ENCODE results near the gene HNRNPM. TPM values are rescaled to one million over a fixed set of nuclear protein-coding genes. Genes with fewer than 3 reads are reported as not detected.

HNRNPM gene
- total RNA-seq, 4 donors from 2014 or later = 103 to 126 (median 116) TPM

DNA sequence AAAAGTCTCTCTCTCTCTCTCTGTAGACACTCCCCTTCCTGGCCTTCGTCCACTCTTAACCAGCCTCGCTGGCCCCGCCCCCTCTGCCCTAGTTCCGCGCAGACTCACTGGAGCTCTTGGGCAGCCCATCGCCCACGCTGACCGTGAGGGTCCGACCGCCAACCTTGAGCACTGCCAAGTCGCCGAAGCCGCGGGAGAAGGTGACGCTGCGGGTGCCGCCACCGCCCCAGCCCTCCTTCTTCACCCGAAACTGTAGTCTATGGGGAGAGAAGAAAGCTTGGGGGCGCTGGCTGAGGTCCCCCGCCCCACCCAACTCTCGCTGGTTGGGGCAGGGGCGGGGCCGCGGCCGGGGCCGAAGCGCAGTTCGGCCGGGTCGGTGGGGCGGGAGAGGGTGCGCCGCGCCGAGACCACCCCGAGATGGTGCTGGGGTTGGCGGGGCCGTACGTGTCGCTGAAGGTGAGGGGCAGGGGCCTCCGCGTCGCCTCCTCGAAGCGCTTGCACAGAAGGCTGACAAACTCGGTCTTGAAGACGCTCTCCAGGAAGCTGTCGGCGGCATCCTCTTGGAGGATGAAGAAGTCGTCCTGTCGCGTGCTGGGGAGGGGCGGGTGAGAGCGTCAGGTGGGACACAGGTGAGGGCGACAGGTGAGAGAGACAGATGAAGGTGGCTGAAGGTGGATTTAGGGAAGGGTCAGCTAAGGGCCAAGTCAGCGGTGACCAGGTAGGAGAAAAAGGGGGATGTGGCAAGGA, 81.7 kb downstream of the HNRNPM start:
- Histone ChIP-seq H3K27me3 (no peaks in the 10 kb centered on the region), H3K4me3 (peak overlapping the region; percentile 63 to 90 (median 81)), H3K9me3 (no peaks in the 10 kb centered on the region), H3K4me1 (peaks cover 4 to 20% (median 15%) of the 10 kb centered on the region in 4 donors), H3K36me3 (peaks cover 0 to 19% (median 0%) of the 10 kb centered on the region in 4 donors), H3K27ac (replicated peaks in 1 of 4) (peak overlapping the region; percentile 86 to 93 (median 90))
- peak; percentile 72 to 87 for TF ChIP-seq POLR2AphosphoS5 (IDR thresholded peaks at IDR 0.05)
- no peak for TF ChIP-seq EP300 (IDR thresholded peaks at IDR 0.05)
- peak; percentile 10 for TF ChIP-seq POLR2A (IDR thresholded peaks at IDR 0.05; ENCODE audit: low read depth)
- intact Hi-C loops (cut with DNase I) = no loop called here
- WGBS = 12% methylated on average over 26 of the region's 57 CpGs
- DNase-seq (ENCODE audit: extremely low spot score) = peak; percentile 94

GRCh38 chr19:8528500-8528899, 83.7 kb downstream of the HNRNPM start:
- no peak for TF ChIP-seq CTCF (IDR thresholded peaks at IDR 0.05)
- no peak for TF ChIP-seq POLR2A (IDR thresholded peaks at IDR 0.05; ENCODE audit: low read depth)
- no peak for TF ChIP-seq POLR2AphosphoS5 (IDR thresholded peaks at IDR 0.05)
- TF ChIP-seq EP300 (IDR thresholded peaks at IDR 0.05) = no peak
- no peaks in the 10 kb centered on the region for H3K27me3 ChIP-seq
- WGBS = 81% methylated on average over 4 of the region's 4 CpGs
- no peak for DNase-seq (ENCODE audit: extremely low spot score)
- H3K36me3 ChIP-seq = peaks cover 0 to 19% (median 0%) of the 10 kb centered on the region in 4 donors
- H3K9me3 ChIP-seq = no peaks in the 10 kb centered on the region
- H3K4me3 ChIP-seq = no peak overlapping the region
- intact Hi-C loops (cut with DNase I) = no loop called here
- no peak overlapping the region for H3K27ac ChIP-seq (replicated peaks in 1 of 4)
- peaks cover 4 to 20% (median 15%) of the 10 kb centered on the region in 4 donors for H3K4me1 ChIP-seq

GRCh38 chr19:8529369-8530006, 84.7 kb downstream of the HNRNPM start:
- H3K4me3 ChIP-seq = no peak overlapping the region
- intact Hi-C loops (cut with DNase I) = no loop called here
- no peak for TF ChIP-seq POLR2AphosphoS5 (IDR thresholded peaks at IDR 0.05)
- no peak for DNase-seq (ENCODE audit: extremely low spot score)
- 97% methylated on average over 3 of the region's 4 CpGs for WGBS
- H3K36me3 ChIP-seq = peaks cover 0 to 19% (median 0%) of the 10 kb centered on the region in 4 donors
- no peaks in the 10 kb centered on the region for H3K9me3 ChIP-seq
- no peak overlapping the region for H3K27ac ChIP-seq (replicated peaks in 1 of 4)
- H3K27me3 ChIP-seq = no peaks in the 10 kb centered on the region
- peaks cover 4 to 20% (median 15%) of the 10 kb centered on the region in 4 donors for H3K4me1 ChIP-seq

GRCh38 chr19:8530061-8530679, 85.4 kb downstream of the HNRNPM start:
- Histone ChIP-seq H3K36me3 (peaks cover 0 to 19% (median 0%) of the 10 kb centered on the region in 4 donors), H3K4me1 (peaks cover 4 to 14% (median 11%) of the 10 kb centered on the region in 4 donors), H3K4me3 (no peak overlapping the region), H3K27me3 (no peaks in the 10 kb centered on the region), H3K9me3 (no peaks in the 10 kb centered on the region), H3K27ac (replicated peaks in 1 of 4) (no peak overlapping the region)
- WGBS = 93% methylated on average over 21 of the region's 35 CpGs
- intact Hi-C loops (cut with DNase I) = no loop called here
- no peak for DNase-seq (ENCODE audit: extremely low spot score)
- TF ChIP-seq POLR2AphosphoS5 (IDR thresholded peaks at IDR 0.05) = no peak
- TF ChIP-seq CTCF (IDR thresholded peaks at IDR 0.05) = no peak
- TF ChIP-seq EP300 (IDR thresholded peaks at IDR 0.05) = no peak
- TF ChIP-seq POLR2A (IDR thresholded peaks at IDR 0.05; ENCODE audit: low read depth) = no peak

- intact Hi-C loops (cut with DNase I) = no loop called here
- WGBS = 82% methylated on average over 6 of the region's 7 CpGs
- TF ChIP-seq EP300 (IDR thresholded peaks at IDR 0.05) (no peak), CTCF (IDR thresholded peaks at IDR 0.05) (no peak), POLR2AphosphoS5 (IDR thresholded peaks at IDR 0.05) (no peak), POLR2A (IDR thresholded peaks at IDR 0.05; ENCODE audit: low read depth) (no peak)
- Histone ChIP-seq H3K27ac (replicated peaks in 1 of 4) (no peak overlapping the region), H3K27me3 (no peaks in the 10 kb centered on the region), H3K9me3 (no peaks in the 10 kb centered on the region), H3K4me1 (peaks cover 4 to 11% (median 7%) of the 10 kb centered on the region in 4 donors), H3K4me3 (no peak overlapping the region), H3K36me3 (peaks cover 0 to 19% (median 0%) of the 10 kb centered on the region in 4 donors)
- DNase-seq (ENCODE audit: extremely low spot score) = no peak
Measured at GRCh38 chr19:8531470-8531869, 86.7 kb downstream of the HNRNPM start.

All from esophagus muscularis mucosa (tissue), 4 donors.